ENCODE data around the gene OGFR. TPM values are rescaled to one million over a fixed set of nuclear protein-coding genes. Genes with fewer than 3 reads are reported as not detected.

Gene OGFR
- total and polyA plus RNA-seq, 12 donors = 9.3 to 157 (median 45.0) TPM

DNA sequence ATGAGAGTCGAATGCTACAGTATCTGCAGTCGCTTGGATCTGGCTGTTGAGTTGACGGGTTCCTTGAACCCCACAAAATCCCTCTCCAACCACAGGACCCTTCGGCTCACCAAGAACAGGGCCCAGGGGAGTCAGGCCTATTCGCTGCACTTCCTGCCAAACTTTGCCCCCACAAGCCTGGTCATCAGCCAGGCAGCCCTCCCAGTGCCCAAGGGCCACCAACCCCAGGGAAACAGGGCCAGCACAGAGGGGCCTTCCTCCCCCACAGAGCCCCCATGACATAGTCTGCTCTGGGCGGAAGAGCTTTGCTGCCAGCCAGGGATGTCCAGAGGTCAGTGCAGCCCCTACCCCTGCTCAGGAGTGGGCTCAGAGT lies 42.9 kb upstream of the OGFR start:
- Histone ChIP-seq H3K36me3 (replicated peaks in 1 of 2) (no peaks in the 10 kb centered on the region), H3K9me3 (replicated peaks in 1 of 3) (no peaks in the 10 kb centered on the region), H3K4me1 (replicated peaks in 1 of 2) (no peaks in the 10 kb centered on the region), H3K4me3 (no peak overlapping the region), H3K27me3 (peaks cover 4% of the 10 kb centered on the region), H3K27ac (no peak overlapping the region)
- DNase-seq = no peak
- intact Hi-C loops (cut with DNase I) = no loop called here
- 82 to 93% (median 92%) methylated on average over 3 to 6 of the region's 6 CpGs for WGBS, 4 donors
- TF ChIP-seq POLR2A (IDR thresholded peaks at IDR 0.05) = no peak
- TF ChIP-seq, protein P1, sequence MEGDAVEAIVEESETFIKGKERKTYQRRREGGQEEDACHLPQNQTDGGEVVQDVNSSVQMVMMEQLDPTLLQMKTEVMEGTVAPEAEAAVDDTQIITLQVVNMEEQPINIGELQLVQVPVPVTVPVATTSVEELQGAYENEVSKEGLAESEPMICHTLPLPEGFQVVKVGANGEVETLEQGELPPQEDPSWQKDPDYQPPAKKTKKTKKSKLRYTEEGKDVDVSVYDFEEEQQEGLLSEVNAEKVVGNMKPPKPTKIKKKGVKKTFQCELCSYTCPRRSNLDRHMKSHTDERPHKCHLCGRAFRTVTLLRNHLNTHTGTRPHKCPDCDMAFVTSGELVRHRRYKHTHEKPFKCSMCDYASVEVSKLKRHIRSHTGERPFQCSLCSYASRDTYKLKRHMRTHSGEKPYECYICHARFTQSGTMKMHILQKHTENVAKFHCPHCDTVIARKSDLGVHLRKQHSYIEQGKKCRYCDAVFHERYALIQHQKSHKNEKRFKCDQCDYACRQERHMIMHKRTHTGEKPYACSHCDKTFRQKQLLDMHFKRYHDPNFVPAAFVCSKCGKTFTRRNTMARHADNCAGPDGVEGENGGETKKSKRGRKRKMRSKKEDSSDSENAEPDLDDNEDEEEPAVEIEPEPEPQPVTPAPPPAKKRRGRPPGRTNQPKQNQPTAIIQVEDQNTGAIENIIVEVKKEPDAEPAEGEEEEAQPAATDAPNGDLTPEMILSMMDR (IDR thresholded peaks at IDR 0.05) = no peak

DNA sequence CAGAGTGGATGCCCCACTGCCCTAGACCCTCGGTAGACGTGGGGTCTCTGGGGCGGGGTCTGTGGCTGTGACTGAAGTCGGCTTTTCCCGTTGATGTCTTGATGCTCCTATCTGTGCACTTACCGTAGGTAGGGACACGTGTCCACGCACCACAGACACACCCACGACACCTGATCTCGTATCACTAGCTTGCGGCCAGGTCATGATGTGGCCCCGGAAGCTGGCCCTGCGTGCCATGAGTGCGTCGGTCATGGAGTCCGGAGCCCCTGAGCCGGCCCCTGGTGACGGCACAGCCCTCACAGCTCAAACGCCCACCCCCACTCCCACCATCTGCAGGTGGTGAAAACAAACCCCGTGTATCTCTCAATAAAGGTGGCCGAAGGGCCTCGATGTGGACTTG lies 42.3 kb upstream of the OGFR start:
- Histone ChIP-seq H3K9me3 (replicated peaks in 1 of 3) (no peaks in the 10 kb centered on the region), H3K27ac (no peak overlapping the region), H3K4me1 (replicated peaks in 1 of 2) (no peaks in the 10 kb centered on the region), H3K27me3 (peaks cover 4% of the 10 kb centered on the region), H3K36me3 (replicated peaks in 1 of 2) (no peaks in the 10 kb centered on the region), H3K4me3 (no peak overlapping the region)
- intact Hi-C loops (cut with DNase I) = no loop called here
- no peak for DNase-seq
- WGBS, 4 donors = 80 to 94% (median 87%) methylated on average over 7 to 22 of the region's 22 CpGs
- TF ChIP-seq, protein P1 (IDR thresholded peaks at IDR 0.05) = no peak
- no peak for TF ChIP-seq POLR2A (IDR thresholded peaks at IDR 0.05)

DNA sequence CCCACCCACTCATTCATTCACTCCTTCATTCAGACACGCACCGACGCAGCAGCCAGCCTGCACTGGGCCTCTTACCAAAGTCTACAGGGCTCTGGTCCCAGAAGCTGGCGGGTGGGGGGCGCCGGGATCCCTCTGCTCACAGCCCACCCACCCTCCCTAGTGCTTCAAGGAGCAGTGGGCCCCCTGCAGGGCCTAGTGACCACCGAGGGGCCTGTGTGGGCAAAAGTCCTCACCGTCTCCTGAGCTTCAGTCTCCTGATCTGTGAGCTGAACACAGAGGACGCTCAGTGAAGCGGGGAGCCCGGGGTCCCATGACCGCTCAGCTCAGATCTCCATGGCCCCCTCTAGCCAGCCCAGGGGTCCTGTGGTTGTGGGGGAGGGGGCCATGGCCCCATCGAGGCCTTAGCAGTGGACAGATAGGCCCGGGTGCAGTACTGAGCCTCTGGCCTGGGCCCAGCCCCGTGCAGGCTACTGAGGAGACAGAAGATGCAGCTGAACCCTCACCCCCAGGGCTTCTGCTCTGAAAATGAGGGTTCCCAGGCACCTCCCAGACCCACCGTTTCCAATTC lies 41.8 kb upstream of the OGFR start:
- Histone ChIP-seq H3K27me3 (peaks cover 4% of the 10 kb centered on the region), H3K9me3 (replicated peaks in 1 of 3) (no peaks in the 10 kb centered on the region), H3K4me1 (replicated peaks in 1 of 2) (no peaks in the 10 kb centered on the region), H3K27ac (no peak overlapping the region), H3K36me3 (replicated peaks in 1 of 2) (no peaks in the 10 kb centered on the region), H3K4me3 (no peak overlapping the region)
- 80 to 100% (median 88%) methylated on average over 4 to 16 of the region's 16 CpGs for WGBS, 4 donors
- intact Hi-C loops (cut with DNase I) = no loop called here
- DNase-seq = no peak
- TF ChIP-seq, protein P1 (IDR thresholded peaks at IDR 0.05) = no peak

DNA sequence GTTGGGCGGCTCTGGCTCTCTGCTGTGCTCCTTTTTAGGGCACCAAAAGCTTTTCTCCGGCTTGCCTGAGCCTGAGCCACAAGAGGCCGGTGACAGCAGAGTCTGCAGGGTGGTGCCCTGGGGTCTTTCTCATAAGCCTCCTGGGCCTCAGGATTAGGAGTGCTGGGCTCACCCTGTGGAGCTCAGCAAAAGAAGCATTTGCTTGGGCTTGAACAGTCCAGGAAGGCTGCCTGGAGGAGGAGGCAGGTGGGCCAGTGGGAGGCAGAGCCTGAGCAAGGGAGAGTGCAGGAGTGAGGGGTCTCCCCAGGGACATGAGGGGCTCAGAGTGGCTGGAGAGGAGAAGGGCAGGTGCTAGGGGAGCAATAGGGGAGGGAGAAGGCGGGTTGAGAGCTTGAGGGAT lies 41.2 kb upstream of the OGFR start:
- WGBS, 4 donors = 90 to 98% (median 94%) methylated on average over 4 of the region's 4 CpGs
- Histone ChIP-seq H3K27me3 (peaks cover 4% of the 10 kb centered on the region), H3K9me3 (replicated peaks in 1 of 3) (no peaks in the 10 kb centered on the region), H3K27ac (no peak overlapping the region), H3K36me3 (replicated peaks in 1 of 2) (no peaks in the 10 kb centered on the region), H3K4me3 (no peak overlapping the region), H3K4me1 (replicated peaks in 1 of 2) (peaks cover 1 to 2% of the 10 kb centered on the region in 2 donors)
- intact Hi-C loops (cut with DNase I) = no loop called here
- DNase-seq = no peak
- TF ChIP-seq POLR2A (IDR thresholded peaks at IDR 0.05) = no peak
- TF ChIP-seq, protein P1 (IDR thresholded peaks at IDR 0.05) = no peak

Data from adrenal gland (tissue), 12 donors.